ENCODE measurements around the gene PSAT1.

The PSAT1 gene

GRCh38 chr9:78294290-78295176 is 2.4 kb upstream of the PSAT1 start:
- no peak for DNase-seq

GRCh38 chr9:78295177-78295575 is 1.7 kb upstream of the PSAT1 start:
- no peak for DNase-seq

- no peak for DNase-seq
Observed at GRCh38 chr9:78295731-78296130, 1.2 kb upstream of the PSAT1 start.

- DNase-seq: no peak
Observed at GRCh38 chr9:78296201-78296892, 578 bp upstream of the PSAT1 start.

- DNase-seq: no peak
Observed at GRCh38 chr9:78297672-78297961, 692 bp downstream of the PSAT1 start.

GRCh38 chr9:78298046-78298765 is 1.3 kb downstream of the PSAT1 start:
- DNase-seq: no peak

GRCh38 chr9:78300209-78300608 is 3.3 kb downstream of the PSAT1 start:
- DNase-seq: no peak

- DNase-seq: no peak
Observed at GRCh38 chr9:78301466-78301865, 4.5 kb downstream of the PSAT1 start.

GRCh38 chr9:78303377-78304062 is 6.6 kb downstream of the PSAT1 start:
- DNase-seq: no peak

GRCh38 chr9:78304357-78304756 is 7.4 kb downstream of the PSAT1 start:
- DNase-seq: no peak

GRCh38 chr9:78306222-78307076 is 9.5 kb downstream of the PSAT1 start:
- DNase-seq: no peak

GRCh38 chr9:78307360-78307759 is 10.4 kb downstream of the PSAT1 start:
- no peak for DNase-seq

GRCh38 chr9:78309066-78309465 is 12.1 kb downstream of the PSAT1 start:
- no peak for DNase-seq

- no peak for DNase-seq
Observed at GRCh38 chr9:78311075-78311474, 14.2 kb downstream of the PSAT1 start.

- DNase-seq: no peak
Observed at GRCh38 chr9:78311886-78312524, 15.1 kb downstream of the PSAT1 start.

GRCh38 chr9:78314550-78314949 is 17.6 kb downstream of the PSAT1 start:
- no peak for DNase-seq

- DNase-seq: no peak
Observed at GRCh38 chr9:78314953-78315870, 18.3 kb downstream of the PSAT1 start.

GRCh38 chr9:78316166-78316892 is 19.4 kb downstream of the PSAT1 start:
- no peak for DNase-seq

GRCh38 chr9:78319197-78320029 is 22.5 kb downstream of the PSAT1 start:
- DNase-seq: no peak
